K562 (cell line): ENCODE measurements around the gene COX14. TPM values are rescaled to one million over a fixed set of nuclear protein-coding genes. Genes with fewer than 3 reads are reported as not detected.

Source experiments
- E2F3 ChIP-seq: fragments of 250-450 bp; sonication (Bioruptor Pico); IDR thresholded peaks from 2 replicates; pipeline ENCODE4 v1.4.0; 2020; ENCODE audit warnings: mild to moderate bottlenecking
- GTF2E2 ChIP-seq: fragments of 200-800 bp; sonication (Bioruptor generic); IDR thresholded peaks from 2 replicates; pipeline ENCODE4 v1.6.1; 2016; ENCODE audit warnings: missing genetic modification characterization, missing compliant biosample characterization
- MAFG ChIP-seq: fragments of 450-650 bp; conservative IDR thresholded peaks from 2 replicates; pipeline ENCODE4 v1.6.1; 2016; ENCODE audit warnings: missing genetic modification characterization, missing compliant biosample characterization
- MBD2 ChIP-seq: sonication (generic); IDR thresholded peaks from 2 replicates; pipeline ENCODE4 v1.6.1; 2016; ENCODE audit warnings: low read depth, borderline replicate concordance
- NFYB ChIP-seq: IDR thresholded peaks from 2 replicates; pipeline ENCODE4 v1.6.1; 2011; ENCODE audit warnings: mild to moderate bottlenecking, moderate library complexity; ENCODE audit not compliant: insufficient read length; ENCODE audit errors: extremely low read depth
- PRPF4 ChIP-seq: fragments of 200-400 bp; formaldehyde crosslinking; IDR thresholded peaks from one replicate; pipeline ENCODE4 v1.6.1; 2017; ENCODE audit warnings: low read length, low read depth, mild to moderate bottlenecking; ENCODE audit not compliant: insufficient read depth, poor library complexity, severe bottlenecking
- RNF2 ChIP-seq: sonication (generic); IDR thresholded peaks from 2 replicates; pipeline ENCODE4 v1.6.1; 2016
- RUNX1 ChIP-seq: sonication (generic); IDR thresholded peaks from 2 replicates; pipeline ENCODE4 v1.6.1; 2016; ENCODE audit warnings: antibody characterized with exemption, low read depth
- SREBF1 ChIP-seq: fragments of 150-350 bp; IDR thresholded peaks from 2 replicates; pipeline ENCODE4 v1.6.1; 2014; ENCODE audit warnings: antibody characterized with exemption, low read depth, low read length, borderline replicate concordance
- WHSC1 ChIP-seq: IDR thresholded peaks from one replicate; pipeline ENCODE4 v1.6.1; 2012; ENCODE audit warnings: low read length, control low read depth, inconsistent platforms
- ZNF133 ChIP-seq: fragments of 250-450 bp; sonication (Bioruptor Pico); IDR thresholded peaks from 2 replicates; pipeline ENCODE4 v1.4.0; 2020; ENCODE audit warnings: mild to moderate bottlenecking
- ZNF143 ChIP-seq: sonication (generic); formaldehyde crosslinking; IDR thresholded peaks from 2 replicates; pipeline ENCODE4 v1.9.0; 2022; ENCODE audit warnings: mild to moderate bottlenecking, missing genetic modification reagents
- ZNF197 ChIP-seq: fragments of 200-800 bp; sonication (Bioruptor generic); IDR thresholded peaks from 2 replicates; pipeline ENCODE4 v1.6.1; 2016; ENCODE audit warnings: low read depth, missing genetic modification characterization, missing compliant biosample characterization
- ZNF24 ChIP-seq: fragments of 450-650 bp; IDR thresholded peaks from 2 replicates; pipeline ENCODE4 v1.6.1; 2016
- ZNF431 ChIP-seq: sonication (generic); formaldehyde crosslinking; IDR thresholded peaks from 2 replicates; pipeline ENCODE4 v1.8.0; 2022; ENCODE audit warnings: mild to moderate bottlenecking, missing genetic modification reagents
- ZNF830 ChIP-seq: fragments of 250-450 bp; sonication (Bioruptor Pico); IDR thresholded peaks from 2 replicates; pipeline ENCODE4 v1.5.0; 2021; ENCODE audit warnings: mild to moderate bottlenecking
- polyA plus RNA-seq, 8 experiments: library from polyadenylated mRNA; depleted of rRNA in 4 of 8; stranded (reverse) in 5 of 8; unstranded in 3 of 8; fragments of >200 nt; fragmentation: Nextera tagmentation in 2 of 8; fragmentation: Illumina TruSeq in 1 of 8; extraction: Ambion mirVana in 2 of 8; extraction: Trizol in 1 of 8; gene quantifications; 2 replicates each; pipeline versions ENCODE4 v1.2.1 to v1.2.3, GENCODE V29; 2011 to 2014; ENCODE audit warnings: inconsistent platforms in 1 of 8, missing spikeins in 1 of 8
- total RNA-seq, 7 experiments: library from RNA; depleted of rRNA in 6 of 7; stranded (reverse); fragments of >200 nt in 6 of 7; fragmentation: Illumina TruSeq in 2 of 7; extraction: Trizol in 2 of 7; gene quantifications; 2 replicates each; pipeline versions ENCODE4 v1.2.1 to v1.2.3, GENCODE V29; 2011 to 2021; ENCODE audit warnings: low replicate concordance in 1 of 7
- TF ChIP-seq, protein P1 (sequence below): fragments of 250-450 bp; sonication (Bioruptor Pico); IDR thresholded peaks from 2 replicates; pipeline ENCODE4 v1.8.0; 2022; ENCODE audit warnings: inconsistent platforms
- TF ChIP-seq, protein P2 (sequence below): fragments of 450-650 bp; formaldehyde crosslinking; IDR thresholded peaks from 2 replicates; pipeline ENCODE4 v1.4.0; 2020; ENCODE audit warnings: mild to moderate bottlenecking
- TF ChIP-seq, protein P3 (sequence below), 2 experiments: fragments of 150-350 bp in 1 of 2; IDR thresholded peaks; 2 replicates each; pipeline ENCODE4 v1.6.1; 2012 to 2016; ENCODE audit warnings: low read depth in 2 of 2, low read length in 2 of 2, mild to moderate bottlenecking in 1 of 2, moderate library complexity in 1 of 2
- TF ChIP-seq, protein P4 (sequence below): fragments of 250-450 bp; sonication (Bioruptor Pico); IDR thresholded peaks from 2 replicates; pipeline ENCODE4 v1.9.0; 2021; ENCODE audit warnings: mild to moderate bottlenecking
- TF ChIP-seq, protein P5 (sequence below): sonication (generic); formaldehyde crosslinking; IDR thresholded peaks from 2 replicates; pipeline ENCODE4 v1.8.1; 2022; ENCODE audit warnings: missing genetic modification reagents

Gene COX14
- total and polyA plus RNA-seq, 9 of the 15 experiments (the other 6 are each of a cell fraction or from before 2014, with no cell fraction given): 44.4 to 269 (median 53.4) TPM

DNA sequence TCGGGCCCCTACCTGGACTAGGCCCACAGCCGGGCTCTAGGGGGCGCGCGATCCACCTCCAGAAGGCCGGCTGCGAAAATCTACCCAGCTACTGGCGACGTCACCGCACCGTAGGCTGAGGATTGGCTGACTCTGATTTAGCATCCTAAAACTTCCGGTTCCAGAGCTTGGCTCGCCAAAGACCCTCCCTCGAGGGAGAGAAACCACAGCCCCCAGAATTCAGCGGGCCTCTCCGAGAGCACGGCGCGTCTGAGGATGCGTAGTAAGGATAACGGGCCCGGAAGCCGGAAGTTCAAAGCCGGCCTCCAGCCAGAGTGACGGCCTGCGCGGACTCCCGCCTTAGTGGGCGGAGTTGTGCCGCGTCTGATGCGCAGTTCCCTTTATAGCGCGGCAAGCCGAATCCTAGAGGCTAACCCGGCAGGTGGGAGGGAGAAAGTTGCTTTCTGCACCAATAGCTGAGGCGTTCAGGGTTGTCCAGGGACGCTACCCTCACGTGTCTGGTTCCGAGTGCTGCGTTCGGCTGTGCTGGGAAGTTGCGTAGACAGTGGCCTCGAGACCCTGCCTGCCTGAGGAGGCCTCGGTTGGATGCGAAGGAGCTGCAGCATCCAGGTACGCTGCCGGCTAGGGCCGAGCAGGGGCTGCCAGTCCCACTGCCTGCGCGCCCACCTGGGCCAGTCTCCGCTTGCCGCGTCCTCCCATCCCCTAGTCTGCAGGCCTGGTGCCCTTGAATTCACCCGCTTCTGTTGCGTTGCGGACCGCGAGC, at the start of gene COX14 (continued):
- TF ChIP-seq, protein P1, sequence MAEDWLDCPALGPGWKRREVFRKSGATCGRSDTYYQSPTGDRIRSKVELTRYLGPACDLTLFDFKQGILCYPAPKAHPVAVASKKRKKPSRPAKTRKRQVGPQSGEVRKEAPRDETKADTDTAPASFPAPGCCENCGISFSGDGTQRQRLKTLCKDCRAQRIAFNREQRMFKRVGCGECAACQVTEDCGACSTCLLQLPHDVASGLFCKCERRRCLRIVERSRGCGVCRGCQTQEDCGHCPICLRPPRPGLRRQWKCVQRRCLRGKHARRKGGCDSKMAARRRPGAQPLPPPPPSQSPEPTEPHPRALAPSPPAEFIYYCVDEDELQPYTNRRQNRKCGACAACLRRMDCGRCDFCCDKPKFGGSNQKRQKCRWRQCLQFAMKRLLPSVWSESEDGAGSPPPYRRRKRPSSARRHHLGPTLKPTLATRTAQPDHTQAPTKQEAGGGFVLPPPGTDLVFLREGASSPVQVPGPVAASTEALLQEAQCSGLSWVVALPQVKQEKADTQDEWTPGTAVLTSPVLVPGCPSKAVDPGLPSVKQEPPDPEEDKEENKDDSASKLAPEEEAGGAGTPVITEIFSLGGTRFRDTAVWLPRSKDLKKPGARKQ (CRISPR knock-in tag): no peak
- TF ChIP-seq GTF2E2: no peak
- TF ChIP-seq WHSC1: no peak
- no peak for TF ChIP-seq PRPF4
- TF ChIP-seq, protein P2, sequence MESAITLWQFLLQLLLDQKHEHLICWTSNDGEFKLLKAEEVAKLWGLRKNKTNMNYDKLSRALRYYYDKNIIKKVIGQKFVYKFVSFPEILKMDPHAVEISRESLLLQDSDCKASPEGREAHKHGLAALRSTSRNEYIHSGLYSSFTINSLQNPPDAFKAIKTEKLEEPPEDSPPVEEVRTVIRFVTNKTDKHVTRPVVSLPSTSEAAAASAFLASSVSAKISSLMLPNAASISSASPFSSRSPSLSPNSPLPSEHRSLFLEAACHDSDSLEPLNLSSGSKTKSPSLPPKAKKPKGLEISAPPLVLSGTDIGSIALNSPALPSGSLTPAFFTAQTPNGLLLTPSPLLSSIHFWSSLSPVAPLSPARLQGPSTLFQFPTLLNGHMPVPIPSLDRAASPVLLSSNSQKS (CRISPR knock-in tag): no peak
- no peak for TF ChIP-seq ZNF197 (CRISPR knock-in tag)
- no peak for TF ChIP-seq SREBF1
- TF ChIP-seq MAFG (tag): no peak
- TF ChIP-seq NFYB: peak; percentile 94
- TF ChIP-seq, protein P3, sequence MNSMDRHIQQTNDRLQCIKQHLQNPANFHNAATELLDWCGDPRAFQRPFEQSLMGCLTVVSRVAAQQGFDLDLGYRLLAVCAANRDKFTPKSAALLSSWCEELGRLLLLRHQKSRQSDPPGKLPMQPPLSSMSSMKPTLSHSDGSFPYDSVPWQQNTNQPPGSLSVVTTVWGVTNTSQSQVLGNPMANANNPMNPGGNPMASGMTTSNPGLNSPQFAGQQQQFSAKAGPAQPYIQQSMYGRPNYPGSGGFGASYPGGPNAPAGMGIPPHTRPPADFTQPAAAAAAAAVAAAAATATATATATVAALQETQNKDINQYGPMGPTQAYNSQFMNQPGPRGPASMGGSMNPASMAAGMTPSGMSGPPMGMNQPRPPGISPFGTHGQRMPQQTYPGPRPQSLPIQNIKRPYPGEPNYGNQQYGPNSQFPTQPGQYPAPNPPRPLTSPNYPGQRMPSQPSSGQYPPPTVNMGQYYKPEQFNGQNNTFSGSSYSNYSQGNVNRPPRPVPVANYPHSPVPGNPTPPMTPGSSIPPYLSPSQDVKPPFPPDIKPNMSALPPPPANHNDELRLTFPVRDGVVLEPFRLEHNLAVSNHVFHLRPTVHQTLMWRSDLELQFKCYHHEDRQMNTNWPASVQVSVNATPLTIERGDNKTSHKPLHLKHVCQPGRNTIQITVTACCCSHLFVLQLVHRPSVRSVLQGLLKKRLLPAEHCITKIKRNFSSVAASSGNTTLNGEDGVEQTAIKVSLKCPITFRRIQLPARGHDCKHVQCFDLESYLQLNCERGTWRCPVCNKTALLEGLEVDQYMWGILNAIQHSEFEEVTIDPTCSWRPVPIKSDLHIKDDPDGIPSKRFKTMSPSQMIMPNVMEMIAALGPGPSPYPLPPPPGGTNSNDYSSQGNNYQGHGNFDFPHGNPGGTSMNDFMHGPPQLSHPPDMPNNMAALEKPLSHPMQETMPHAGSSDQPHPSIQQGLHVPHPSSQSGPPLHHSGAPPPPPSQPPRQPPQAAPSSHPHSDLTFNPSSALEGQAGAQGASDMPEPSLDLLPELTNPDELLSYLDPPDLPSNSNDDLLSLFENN (IDR thresholded peaks at IDR 0.05; ENCODE audit: low read depth in 2 of 2, low read length in 2 of 2): no peak
- TF ChIP-seq ZNF24: 0 out of 2 replicates have a peak, but pooled peaks have one; percentile 9
- TF ChIP-seq ZNF431: no peak
- peak; percentile 77; the same call in 1 of the 2 replicates for TF ChIP-seq ZNF830 (CRISPR knock-in tag)
- peak; percentile 82; the same call in 1 of the 2 replicates for TF ChIP-seq MBD2
- TF ChIP-seq, protein P4, sequence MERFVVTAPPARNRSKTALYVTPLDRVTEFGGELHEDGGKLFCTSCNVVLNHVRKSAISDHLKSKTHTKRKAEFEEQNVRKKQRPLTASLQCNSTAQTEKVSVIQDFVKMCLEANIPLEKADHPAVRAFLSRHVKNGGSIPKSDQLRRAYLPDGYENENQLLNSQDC (CRISPR knock-in tag): no peak
- TF ChIP-seq RNF2: no peak
- TF ChIP-seq RUNX1: 0 out of 2 replicates have a peak, but pooled peaks have one; percentile 69
- 0 out of 2 replicates have a peak, but pooled peaks have one; percentile 15 for TF ChIP-seq E2F3 (CRISPR knock-in tag)
- peak; percentile 87 for TF ChIP-seq ZNF143 (CRISPR knock-in tag)
- TF ChIP-seq ZNF133 (CRISPR knock-in tag): no peak
- TF ChIP-seq, protein P5, sequence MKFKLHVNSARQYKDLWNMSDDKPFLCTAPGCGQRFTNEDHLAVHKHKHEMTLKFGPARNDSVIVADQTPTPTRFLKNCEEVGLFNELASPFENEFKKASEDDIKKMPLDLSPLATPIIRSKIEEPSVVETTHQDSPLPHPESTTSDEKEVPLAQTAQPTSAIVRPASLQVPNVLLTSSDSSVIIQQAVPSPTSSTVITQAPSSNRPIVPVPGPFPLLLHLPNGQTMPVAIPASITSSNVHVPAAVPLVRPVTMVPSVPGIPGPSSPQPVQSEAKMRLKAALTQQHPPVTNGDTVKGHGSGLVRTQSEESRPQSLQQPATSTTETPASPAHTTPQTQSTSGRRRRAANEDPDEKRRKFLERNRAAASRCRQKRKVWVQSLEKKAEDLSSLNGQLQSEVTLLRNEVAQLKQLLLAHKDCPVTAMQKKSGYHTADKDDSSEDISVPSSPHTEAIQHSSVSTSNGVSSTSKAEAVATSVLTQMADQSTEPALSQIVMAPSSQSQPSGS (CRISPR knock-in tag): no peak
